ENCODE data around the gene GLT1D1.
A peak's percentile ranks its signal among the peaks of the same experiment; 100 is the strongest.

GLT1D1 gene

DNA sequence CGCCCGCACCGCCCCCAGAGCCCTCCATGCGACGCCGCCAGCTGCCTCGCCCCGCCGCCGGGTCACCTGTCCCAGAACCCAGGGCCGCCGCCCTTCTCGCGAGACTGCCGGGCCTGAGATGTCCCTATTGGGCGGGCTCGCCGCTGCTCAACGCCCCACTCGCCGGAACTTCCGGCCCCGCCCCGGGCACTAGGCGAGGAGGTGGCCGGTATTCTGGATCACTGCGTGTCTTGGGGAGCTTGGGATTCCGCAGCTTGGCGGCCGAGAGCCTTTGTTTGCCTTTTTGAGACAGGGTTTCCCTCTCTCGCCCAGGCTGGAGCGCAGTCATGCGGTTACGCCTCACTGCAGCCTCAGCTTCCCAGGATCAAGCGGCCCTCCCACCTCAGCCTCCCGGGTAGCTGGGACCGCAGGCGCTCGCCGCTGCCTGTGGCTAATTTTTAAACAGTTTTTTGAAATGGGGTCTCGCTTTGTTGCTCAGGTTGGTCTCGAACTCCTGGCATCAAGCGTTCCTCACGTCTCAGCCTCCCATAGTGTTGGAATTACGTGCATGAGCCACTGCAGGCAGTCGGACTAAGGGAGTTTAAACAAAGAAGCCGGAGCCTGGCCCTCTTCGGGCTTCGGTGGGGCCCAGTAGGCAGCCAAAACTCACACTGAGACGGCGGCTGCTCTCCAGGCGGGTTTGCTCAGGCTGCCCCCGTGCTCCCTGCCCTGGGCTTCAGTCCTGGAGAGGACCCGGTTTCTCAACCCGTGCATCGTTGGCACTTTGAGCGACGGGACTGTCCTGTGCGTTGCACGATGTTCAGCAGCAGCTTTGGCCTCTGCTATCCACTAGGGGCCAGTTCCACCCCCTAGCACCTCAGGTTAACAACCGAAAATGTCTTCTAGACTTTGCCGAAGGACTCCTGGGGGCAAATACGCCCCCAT lies 29.1 kb upstream of the GLT1D1 start, which contains the start of gene SLC15A4:
Gene SLC15A4 (minus strand): TSS at position 43 of the 924 bp plus-strand sequence. CDS start 15 bp downstream, at position 28.
- TF ChIP-seq ZFP3 (CRISPR knock-in tag; IDR thresholded peaks at IDR 0.05) (0 out of 2 replicates have a peak, but pooled peaks have one; percentile 13), ARNTL (CRISPR knock-in tag; IDR thresholded peaks at IDR 0.05; ENCODE audit: borderline replicate concordance, low read depth) (no peak)
- ATAC-seq, result peak; percentile 99

DNA sequence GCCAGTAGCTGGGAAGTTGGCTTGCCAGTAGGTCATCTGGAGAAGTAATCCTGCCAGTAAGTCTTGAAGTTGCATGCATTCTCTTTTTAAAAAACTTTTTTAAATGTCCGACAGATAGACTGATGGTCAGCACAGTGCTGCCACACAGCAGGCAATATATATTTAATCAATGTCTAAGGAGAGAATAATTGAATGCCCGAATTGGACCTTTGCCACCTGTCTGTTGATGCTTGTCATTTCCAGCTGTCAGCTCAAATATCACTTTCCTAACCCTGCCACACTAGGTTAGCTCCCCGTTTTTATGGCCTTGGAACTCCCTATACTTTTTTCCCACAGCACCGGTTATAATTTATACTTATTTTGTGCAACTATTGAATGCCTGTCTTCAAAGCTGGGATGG lies 27.4 kb upstream of the GLT1D1 start:
- TF ChIP-seq ZNF70 (CRISPR knock-in tag; IDR thresholded peaks at IDR 0.05), result no peak
- TF ChIP-seq TOX (CRISPR knock-in tag; IDR thresholded peaks at IDR 0.05; ENCODE audit: borderline replicate concordance), result no peak
- TF ChIP-seq ZNF565 (CRISPR knock-in tag; conservative IDR thresholded peaks at IDR 0.05; ENCODE audit: low read depth), result no peak
- no peak for TF ChIP-seq CSDC2 (CRISPR knock-in tag; IDR thresholded peaks at IDR 0.05)
- no peak for ATAC-seq

DNA sequence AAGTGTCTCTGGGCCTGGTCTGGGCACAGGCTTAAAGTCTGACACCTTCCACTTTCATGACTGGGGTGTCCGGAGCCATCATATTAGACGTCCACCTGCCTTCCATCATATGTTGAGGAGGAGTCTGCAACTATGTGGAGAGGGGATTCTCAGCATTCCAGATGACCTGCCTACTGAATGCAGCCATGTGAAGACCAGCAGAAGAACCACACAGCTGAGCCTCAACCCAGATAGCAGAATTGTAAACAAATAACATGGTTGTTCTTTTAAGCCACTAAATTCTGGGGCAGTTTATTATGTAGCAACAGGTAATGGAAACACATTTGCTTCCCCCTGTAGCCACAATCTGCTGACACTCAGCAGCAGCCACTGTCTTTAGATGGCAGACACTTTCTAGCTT lies 25.6 kb upstream of the GLT1D1 start:
- TF ChIP-seq ZC3H10 (CRISPR knock-in tag; IDR thresholded peaks at IDR 0.05) (no peak), POU6F1 (CRISPR knock-in tag; IDR thresholded peaks at IDR 0.05; ENCODE audit: borderline replicate concordance, low read depth) (no peak), CSDC2 (CRISPR knock-in tag; IDR thresholded peaks at IDR 0.05) (no peak), SNAI2 (CRISPR knock-in tag; IDR thresholded peaks at IDR 0.05) (no peak), GLIS3 (CRISPR knock-in tag; IDR thresholded peaks at IDR 0.05) (no peak), ZNF8 (CRISPR knock-in tag; IDR thresholded peaks at IDR 0.05) (no peak), ARNTL (CRISPR knock-in tag; IDR thresholded peaks at IDR 0.05; ENCODE audit: borderline replicate concordance, low read depth) (no peak), CSRNP3 (CRISPR knock-in tag; IDR thresholded peaks at IDR 0.05) (no peak)
- TF ChIP-seq, protein P1, sequence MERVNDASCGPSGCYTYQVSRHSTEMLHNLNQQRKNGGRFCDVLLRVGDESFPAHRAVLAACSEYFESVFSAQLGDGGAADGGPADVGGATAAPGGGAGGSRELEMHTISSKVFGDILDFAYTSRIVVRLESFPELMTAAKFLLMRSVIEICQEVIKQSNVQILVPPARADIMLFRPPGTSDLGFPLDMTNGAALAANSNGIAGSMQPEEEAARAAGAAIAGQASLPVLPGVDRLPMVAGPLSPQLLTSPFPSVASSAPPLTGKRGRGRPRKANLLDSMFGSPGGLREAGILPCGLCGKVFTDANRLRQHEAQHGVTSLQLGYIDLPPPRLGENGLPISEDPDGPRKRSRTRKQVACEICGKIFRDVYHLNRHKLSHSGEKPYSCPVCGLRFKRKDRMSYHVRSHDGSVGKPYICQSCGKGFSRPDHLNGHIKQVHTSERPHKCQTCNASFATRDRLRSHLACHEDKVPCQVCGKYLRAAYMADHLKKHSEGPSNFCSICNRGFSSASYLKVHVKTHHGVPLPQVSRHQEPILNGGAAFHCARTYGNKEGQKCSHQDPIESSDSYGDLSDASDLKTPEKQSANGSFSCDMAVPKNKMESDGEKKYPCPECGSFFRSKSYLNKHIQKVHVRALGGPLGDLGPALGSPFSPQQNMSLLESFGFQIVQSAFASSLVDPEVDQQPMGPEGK (CRISPR knock-in tag; IDR thresholded peaks at IDR 0.05; ENCODE audit: borderline replicate concordance), result no peak
- no peak for ATAC-seq

- ATAC-seq, result no peak
- TF ChIP-seq ARNTL (CRISPR knock-in tag; IDR thresholded peaks at IDR 0.05; ENCODE audit: borderline replicate concordance, low read depth), result no peak
- TF ChIP-seq ZFP30 (CRISPR knock-in tag; IDR thresholded peaks at IDR 0.05), result no peak
- no peak for TF ChIP-seq BACH2 (CRISPR knock-in tag; IDR thresholded peaks at IDR 0.05; ENCODE audit: borderline replicate concordance)
- TF ChIP-seq ZNF70 (CRISPR knock-in tag; IDR thresholded peaks at IDR 0.05), result no peak
- TF ChIP-seq SNAI2 (CRISPR knock-in tag; IDR thresholded peaks at IDR 0.05), result no peak
- no peak for TF ChIP-seq CSRNP3 (CRISPR knock-in tag; IDR thresholded peaks at IDR 0.05)
Observed at GRCh38 chr12:128829861-128830504, 23.3 kb upstream of the GLT1D1 start.

GRCh38 chr12:128830505-128830893 lies 22.8 kb upstream of the GLT1D1 start:
- ATAC-seq, result no peak
- no peak for TF ChIP-seq ZFP3 (CRISPR knock-in tag; IDR thresholded peaks at IDR 0.05)
- TF ChIP-seq TSHZ2 (CRISPR knock-in tag; IDR thresholded peaks at IDR 0.05), result no peak
- no peak for TF ChIP-seq ZNF565 (CRISPR knock-in tag; conservative IDR thresholded peaks at IDR 0.05; ENCODE audit: low read depth)
- no peak for TF ChIP-seq ZNF70 (CRISPR knock-in tag; IDR thresholded peaks at IDR 0.05)
- no peak for TF ChIP-seq CREB5 (CRISPR knock-in tag; IDR thresholded peaks at IDR 0.05; ENCODE audit: low read depth)
- TF ChIP-seq TCF4 (CRISPR knock-in tag; IDR thresholded peaks at IDR 0.05; ENCODE audit: borderline replicate concordance), result no peak
- TF ChIP-seq SNAI2 (CRISPR knock-in tag; IDR thresholded peaks at IDR 0.05), result no peak
- no peak for TF ChIP-seq ISL1 (CRISPR knock-in tag; IDR thresholded peaks at IDR 0.05)
- no peak for TF ChIP-seq BACH2 (CRISPR knock-in tag; IDR thresholded peaks at IDR 0.05; ENCODE audit: borderline replicate concordance)
- no peak for TF ChIP-seq CSDC2 (CRISPR knock-in tag; IDR thresholded peaks at IDR 0.05)
